ENCODE results near the gene FOXP4.
A peak's percentile ranks its signal among the peaks of the same experiment; 100 is the strongest.

FOXP4 gene

DNA sequence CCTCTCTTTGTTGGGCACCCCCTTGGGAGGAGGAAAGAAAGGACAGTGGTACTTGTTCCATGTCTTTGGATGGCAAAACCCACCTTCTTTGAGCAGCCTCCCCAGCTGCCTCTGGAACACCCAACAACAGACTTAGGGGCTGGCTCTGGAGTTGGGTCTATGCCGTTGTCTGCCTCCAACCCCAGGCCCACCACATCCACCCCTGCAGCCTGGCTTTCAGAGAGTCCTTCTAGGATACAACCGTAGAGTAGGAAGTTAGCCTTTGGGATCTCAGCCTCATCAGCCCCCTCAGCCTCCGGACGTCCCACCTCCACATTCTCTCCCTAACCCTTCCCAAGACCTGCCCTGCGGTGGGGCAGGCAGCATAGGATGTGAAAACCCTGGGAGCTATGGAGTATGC, 36.4 kb downstream of the FOXP4 start:
- no peak for DNase-seq

DNA sequence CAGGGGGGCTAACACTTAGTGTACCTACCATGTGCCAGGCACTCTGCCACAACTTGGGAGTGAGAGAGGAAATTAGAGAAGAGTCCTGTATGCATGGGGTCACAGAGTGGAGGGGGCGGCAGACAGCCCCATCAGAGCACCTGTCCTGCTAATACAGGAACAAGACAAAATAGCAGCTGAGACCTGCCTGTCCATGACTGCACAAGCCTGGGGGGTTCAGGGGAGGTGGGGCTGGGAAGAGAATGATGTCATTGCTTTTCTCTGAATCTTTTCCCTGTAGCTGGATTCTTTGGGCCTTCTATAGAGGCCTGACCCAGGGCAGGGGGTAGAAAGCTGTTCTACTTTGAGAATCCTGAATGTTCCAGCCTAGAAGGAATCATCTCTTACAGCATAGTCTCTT, 37.4 kb downstream of the FOXP4 start:
- DNase-seq = no peak

DNA sequence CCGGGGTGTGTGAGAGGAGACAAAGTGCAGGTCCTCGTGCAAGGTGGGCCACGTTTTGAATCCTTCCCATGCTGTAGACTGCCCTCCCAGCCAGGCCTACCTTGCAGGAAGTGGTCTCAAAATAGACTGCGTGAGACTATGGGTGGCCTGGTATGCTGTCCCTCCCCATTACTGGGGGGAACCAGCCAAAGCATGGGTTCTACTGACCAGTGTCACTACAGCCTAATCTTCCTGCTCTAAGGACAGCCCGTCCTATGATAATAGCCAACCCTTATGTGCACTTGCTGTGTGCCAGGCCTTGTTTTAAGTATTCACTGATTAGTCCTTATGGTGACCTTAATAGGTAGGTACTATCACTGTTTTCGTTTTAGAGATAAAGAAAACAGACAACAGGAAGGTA, 38.0 kb downstream of the FOXP4 start:
- DNase-seq = no peak

DNA sequence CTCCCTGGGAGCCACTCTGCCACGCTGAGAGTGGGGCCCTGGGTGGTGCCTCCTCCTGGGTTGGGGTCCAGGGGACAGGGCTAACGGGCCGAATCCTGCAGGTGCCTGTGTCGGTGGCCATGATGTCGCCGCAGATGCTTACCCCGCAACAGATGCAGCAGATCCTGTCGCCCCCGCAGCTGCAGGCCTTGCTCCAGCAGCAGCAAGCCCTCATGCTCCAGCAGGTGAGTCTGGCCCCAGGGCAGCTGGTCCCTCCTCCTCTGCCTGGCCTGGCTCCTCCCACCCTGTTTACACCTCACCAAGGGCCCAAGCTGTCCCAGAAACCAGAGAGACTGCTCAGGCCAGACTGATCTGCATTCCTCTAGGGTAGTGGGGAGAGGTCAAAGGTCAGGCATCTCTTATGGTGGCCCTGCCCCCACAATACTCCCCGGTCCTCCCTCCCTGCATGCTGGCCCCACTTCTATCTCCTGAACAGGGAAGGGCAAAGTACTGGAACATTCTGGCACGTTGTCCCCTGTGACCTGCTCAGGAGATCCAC, 38.6 kb downstream of the FOXP4 start:
- no peak for DNase-seq

DNA sequence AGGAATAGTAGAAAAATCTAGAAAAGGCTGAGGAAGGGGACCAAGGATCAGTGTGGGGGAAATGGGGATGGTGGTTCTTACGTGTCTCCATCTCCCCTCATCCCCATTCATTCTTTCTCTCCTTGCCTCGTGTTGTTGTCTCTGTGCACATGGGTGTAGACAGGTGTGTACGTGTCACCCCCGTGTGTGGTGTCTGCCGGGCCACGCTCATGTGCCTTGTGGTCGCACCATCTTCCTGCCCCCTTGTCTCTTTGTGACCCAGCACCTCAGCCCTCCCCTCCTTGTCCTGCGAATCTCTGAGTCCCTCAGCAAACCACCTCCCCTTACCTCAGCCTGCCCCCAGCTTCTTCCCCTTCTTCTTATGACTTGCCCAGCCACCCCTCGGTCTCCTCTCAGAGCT, 39.4 kb downstream of the FOXP4 start:
- no peak for DNase-seq

DNA sequence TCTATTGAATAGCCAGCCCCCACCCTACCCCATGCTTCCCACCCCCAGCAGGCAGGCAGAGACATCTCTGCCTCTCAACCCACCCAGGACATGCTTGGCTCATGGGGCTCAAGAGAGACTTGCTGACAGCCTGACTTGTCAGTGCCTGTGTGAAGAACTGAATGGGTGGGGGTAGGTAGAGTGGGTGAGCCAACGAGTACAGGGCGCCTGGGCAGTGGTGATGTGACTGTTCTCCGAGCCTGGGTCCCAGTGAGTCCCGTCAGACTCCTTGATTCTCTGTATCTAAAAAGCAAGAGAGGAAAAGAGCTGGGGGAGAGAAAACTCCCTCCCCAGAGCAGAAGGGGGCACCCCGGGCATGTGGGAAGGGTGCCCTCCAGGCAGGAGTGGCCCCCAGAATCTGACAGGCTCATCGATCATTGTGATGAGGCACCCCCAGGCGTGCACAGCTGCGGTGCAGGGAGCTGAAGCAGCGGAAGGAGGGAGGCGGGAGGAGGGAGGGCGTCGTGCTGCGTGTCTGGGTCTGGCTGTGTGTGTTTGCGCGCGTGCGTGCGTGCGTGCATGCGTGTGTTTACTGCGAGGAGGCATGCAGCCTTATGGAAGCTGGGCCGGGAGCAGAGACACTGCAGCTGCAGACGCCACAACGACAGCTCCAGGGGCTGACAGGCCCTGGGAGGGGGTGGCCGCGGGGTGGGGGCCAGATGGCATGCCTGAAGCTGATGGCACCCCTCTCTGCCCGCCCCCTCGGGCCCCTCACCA, 40.2 kb downstream of the FOXP4 start:
- peak in 34 of 51 donors; percentile 9 to 72 (median 35) for DNase-seq

DNA sequence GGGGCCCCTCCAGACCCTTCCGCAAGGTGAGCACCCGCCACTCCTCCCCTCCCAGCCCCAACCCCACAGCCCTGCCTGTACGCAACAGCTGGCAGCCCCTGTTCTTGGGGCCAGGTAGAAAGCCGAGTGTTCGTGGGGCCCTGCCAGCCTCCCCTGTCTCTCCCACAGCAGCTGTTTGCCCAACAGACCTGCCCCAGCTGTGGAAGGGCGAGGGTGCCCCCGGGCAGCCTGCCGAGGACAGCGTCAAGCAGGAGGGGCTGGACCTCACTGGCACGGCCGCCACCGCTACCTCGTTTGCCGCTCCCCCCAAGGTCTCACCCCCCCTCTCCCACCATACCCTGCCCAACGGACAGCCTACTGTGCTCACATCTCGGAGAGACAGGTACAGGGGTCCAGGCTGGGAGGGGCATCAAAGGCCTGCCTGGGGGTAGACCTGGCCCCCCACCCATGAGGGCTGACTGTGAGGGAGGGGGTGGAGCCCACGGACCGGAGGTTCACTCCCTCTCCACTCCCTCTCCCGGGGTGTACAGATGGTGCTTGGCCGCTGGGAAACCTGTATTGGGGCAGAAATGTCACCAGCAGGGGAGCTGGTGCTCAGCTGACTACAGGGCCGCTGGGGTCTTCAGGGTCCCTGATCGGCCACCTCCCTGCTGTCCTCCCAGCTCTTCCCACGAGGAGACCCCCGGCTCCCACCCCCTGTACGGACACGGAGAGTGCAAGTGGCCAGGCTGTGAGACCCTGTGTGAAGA, 41.1 kb downstream of the FOXP4 start:
- peak in 2 of 51 donors; percentile 47 to 56 for DNase-seq

DNA sequence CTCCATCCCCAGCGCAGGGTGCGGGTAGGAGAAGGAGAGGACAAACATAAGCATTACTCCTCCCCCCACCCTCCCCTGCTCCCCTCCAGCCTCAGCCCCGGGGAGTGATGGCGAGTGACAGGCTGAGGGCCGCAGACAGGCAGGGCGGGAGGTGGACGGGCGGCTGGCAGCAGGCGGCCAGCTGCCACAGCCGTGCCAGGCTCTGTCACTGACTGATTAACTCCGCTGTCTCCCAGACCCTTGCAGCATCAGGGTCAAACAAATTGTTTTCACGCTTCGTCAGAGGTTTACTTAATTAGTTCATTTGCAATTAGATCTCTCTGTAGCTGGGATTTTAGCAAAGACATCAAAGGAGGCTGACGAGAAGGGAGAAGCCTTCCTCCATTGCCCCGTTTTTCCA, 41.9 kb downstream of the FOXP4 start:
- peak in 9 of 51 donors; percentile 17 to 64 (median 27) for DNase-seq

DNA sequence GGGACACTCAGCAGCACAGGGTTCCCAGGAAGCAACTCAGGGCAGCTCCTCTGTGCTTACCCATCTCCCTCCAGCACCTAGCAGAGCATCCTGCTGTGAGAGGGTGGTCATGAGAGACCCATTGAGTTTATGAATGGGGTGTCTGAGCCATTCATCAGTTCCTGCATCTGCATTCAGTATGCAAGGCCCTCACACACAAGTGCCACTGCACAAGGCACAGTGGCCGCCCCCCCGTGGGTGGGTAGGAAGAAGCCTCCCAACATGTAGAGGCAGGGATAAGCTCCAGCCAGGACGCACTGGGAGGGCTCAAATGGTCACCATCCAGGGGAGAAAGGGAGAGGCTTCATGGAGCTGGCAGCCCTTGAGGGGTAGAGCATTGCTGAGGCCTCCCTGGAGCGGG, 43.0 kb downstream of the FOXP4 start:
- peak in 8 of 51 donors; percentile 8 to 22 (median 16) for DNase-seq

DNA sequence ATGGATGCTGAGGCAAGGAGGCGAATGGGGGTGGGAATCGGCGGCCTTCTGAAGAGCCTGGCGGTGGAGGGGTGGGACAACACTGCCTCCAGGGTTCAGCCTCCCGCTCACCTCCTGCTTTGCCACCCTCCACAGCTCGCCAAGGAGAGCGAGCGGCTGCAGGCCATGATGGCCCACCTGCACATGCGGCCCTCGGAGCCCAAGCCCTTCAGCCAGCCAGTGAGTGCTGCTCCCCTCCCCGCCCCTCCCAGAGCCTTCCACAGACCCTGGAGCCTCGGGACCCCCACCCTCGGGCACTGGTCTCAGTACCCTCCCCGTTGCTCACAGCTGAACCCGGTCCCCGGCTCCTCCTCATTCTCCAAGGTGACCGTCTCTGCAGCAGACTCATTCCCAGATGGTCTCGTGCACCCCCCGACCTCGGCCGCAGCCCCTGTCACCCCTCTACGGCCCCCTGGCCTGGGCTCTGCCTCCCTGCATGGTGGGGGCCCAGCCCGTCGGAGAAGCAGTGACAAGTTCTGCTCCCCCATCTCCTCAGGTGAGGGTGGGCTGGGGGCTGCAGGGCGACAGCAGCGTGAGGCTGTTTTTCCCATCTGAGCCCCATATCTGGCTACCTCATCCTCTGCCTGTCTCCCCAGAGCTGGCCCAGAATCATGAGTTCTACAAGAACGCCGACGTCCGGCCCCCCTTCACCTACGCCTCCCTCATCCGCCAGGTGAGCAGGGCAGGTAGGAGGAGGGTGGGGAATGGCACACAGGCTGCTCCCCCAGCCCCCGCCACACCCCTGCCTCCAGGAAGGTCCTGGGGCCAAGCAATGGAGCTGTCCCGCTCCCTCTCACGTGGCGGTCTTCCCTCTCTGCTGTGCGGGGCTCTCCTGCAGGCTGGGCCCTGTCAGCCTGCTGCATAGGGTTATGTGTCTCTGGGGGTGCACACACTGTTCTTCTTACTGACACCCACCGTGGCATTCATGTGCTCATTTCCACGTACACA, 43.7 kb downstream of the FOXP4 start:
- no peak for DNase-seq

DNA sequence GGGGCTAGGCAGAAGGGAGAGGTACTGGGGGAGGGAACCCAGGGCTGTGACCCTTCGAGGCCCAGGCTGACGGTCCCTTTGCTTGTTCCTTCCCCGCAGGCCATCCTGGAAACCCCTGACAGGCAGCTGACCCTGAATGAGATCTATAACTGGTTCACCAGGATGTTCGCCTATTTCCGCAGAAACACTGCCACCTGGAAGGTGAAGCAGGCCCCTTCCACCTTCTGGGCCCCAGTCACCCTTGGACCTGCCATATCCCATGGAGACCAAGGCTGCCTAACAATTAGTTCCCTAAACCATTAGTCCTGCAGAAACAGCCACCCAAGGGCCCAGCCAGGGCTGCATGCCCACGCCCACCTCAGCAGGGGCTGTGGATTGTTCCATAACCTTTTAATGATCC, 44.9 kb downstream of the FOXP4 start:
- no peak for DNase-seq

DNA sequence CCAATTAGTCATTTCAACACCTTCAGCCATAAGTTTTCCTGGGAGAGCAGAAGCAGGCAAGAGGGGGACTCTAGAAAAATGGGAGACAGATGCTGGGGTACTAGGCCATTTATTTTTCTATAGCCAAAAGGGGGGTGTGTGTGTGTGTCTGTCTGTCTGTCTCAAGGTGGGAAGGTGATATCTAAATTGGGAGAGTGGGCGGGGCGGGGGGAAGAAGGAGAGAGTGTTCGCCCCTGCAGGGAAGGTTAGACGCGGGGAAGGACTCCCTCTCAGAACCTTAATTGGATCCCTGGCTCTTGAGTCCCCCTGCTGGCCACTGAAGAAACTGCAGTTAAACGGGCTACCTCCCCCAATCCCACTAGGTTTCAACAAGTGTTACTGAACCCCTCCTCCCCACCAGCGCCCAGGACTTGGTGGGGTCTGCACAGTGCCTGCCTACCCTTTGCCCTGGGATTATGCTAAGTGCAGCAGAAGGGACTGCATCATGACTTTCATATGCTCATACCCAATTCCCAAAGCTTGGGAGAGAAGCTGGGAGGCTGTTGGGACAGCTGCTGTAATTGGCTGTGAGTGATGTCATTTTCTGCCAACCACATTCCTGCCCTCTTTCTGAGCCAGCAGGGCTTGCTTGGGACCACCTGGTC, 45.8 kb downstream of the FOXP4 start:
- peak in 48 of 51 donors; percentile 13 to 86 (median 52) for DNase-seq

DNA sequence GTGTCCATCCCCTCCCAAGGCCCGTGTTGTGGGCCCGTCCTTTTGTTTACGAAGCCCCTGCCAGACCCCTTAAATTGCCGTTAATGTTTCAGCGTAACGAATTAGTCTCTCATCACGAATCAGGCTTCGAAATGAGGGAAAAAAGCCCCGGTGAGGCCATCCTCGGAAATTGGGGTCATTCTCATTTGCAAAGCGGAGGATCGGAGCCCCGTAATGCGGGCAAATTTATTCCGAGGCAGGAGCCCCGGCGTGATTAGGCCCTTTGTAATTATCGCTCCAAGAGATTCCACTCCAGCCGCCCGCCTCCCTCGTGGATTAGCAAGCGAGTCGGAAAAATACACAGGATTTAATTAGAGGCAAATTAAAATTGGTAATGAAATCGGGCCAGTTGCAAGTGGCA, 47.2 kb downstream of the FOXP4 start:
- DNase-seq = no peak

DNA sequence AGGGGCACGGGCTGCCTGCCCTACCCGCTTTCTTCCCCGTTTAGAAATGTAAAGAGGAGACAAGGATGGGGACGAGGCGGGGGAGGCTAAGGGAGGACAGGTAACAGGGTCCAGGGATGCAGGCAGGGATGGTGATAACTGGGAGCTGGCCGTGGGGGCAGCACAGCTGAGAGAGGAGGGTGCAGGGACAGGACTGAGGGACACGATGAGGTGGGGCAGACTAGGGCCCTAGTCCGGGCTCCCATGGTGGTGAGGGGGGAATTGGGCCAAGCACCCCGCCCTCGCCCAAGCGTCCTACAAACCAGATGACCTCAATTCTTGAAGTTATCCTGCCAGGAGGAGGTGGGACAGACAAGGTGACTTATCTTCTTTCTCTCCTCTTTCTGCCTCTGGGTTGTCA, 47.7 kb downstream of the FOXP4 start:
- no peak for DNase-seq

DNA sequence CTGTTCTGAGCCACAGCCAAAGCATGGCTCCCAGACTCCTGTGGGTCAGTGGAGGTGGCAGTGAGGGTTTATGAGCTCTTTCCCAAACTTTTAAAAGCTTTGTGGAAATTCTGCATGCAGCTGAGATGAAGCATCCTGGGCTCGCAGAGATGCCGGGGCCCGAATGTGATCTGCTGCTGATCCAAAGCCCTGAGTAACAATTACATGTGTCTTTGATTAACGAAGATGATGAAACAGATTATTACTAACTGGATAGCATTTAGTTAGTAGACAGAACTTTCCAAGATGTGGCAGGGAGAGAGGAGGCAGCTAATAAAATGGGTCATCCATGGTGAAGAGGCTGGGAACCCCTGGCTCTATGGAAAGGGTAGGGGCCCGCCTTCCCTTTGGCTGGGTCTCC, 48.1 kb downstream of the FOXP4 start:
- no peak for DNase-seq

DNA sequence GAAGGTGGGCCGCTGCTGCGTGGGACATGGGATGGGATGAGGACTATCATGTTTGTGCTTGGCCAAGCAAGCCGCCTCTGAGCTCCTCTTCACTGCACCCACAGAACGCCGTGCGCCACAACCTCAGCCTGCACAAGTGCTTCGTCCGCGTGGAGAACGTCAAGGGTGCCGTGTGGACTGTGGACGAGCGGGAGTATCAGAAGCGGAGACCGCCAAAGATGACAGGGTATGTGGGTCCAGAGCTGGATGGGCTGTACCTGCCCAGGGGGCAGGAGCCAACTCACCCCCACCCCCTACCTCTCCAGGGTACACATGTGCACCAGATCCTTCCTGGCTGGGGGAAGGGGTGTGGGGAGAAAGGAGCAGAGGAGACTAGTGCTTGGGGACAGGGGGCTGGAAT, 48.6 kb downstream of the FOXP4 start:
- DNase-seq = no peak

DNA sequence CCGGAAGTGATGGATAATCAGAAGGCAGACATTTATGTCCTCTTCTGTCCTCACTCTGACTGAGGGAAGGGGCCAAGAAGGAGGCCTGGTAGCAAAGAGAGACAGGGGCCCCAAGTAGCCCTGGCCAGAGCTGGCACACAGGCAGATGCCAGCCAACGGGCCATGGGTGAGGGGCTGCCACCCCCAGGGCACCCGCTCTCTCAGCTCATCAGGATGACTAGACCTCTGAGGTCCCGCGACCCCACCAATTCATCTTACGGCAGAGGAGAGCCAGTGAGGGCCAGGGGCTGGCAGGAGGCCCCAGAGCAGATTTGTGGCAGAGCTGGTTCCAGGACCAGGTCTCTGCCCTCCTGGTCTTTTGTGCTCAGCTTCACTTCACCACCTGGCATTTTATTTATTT, 49.0 kb downstream of the FOXP4 start:
- DNase-seq = no peak

DNA sequence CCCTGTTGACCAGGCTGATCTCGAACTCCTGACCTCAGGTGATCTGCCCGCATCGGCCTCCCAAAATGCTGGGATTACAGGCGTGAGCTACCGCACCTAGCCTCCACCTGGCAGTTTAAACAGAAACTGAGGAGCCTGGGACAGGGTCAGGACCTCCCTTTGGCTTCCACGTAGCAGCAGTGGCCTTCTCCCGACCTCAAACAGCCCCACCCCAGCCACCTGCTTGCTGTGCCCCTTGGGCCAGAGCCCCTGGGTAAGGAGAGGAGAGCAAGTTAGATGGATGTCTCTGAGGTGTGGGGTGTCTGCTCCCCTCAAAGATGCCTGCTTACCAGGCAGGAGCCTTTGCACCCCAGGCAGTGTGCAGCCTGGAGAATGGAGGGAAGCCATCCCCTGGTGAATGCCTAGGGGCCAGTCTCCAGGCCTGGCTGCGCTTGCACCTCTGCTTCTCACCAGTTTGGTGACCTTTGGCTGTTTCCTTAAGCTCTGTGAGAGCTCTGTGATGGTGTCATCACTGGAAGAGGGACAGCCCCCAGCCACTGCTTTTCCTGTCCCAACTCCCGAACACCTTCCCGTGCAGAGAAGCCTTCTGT, 50.0 kb downstream of the FOXP4 start:
- DNase-seq = no peak

DNA sequence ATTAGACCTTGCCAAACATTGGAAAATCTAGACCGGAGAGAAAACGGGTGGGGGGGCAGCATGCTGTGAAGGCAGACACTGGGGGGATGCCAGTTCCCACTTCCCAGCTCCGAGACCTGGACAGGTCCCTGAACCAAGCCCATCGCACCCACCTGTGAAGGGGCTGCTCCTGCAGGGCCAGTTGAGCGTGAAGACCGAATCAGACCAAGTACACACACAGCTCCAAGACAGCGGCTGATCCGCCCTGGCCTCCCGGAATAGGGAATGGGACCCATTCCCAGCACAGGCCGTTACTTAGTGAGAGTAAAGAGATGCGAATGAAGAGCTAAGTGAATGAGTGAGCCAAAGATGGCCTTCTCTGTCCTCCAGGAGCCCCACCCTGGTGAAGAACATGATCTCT, 50.6 kb downstream of the FOXP4 start:
- DNase-seq = no peak

DNA sequence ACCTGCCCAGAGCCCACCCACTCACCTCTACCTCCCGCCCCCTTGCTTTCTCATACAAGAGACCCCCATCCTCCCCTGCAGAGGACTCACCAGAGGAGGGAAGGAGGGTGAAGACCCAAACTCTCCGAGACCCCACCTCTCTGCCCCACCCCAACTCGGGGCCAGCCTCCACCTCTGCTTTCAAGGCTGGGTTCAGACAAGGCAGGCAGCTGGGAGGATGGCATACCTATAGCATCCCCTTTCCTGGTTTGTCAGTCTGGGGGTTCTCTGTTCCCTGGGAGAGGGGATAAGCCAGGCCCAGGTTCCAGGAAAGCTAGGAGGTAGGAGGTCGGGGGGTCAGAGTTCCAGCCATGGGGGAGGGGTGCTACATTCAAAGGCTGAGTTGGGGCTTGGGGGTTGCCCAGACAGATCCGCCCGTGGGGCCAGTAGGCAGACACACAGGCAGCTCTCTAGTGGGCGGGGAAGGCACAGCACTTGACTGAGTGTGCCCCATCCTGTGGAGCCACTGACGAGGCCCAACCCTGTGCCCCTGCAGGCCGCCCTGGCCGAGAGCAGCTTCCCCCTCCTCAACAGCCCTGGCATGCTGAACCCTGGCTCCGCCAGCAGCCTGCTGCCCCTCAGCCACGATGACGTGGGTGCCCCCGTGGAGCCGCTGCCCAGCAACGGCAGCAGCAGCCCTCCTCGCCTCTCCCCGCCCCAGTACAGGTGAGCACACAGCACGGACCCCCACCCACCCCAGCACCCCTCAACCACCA, 51.2 kb downstream of the FOXP4 start:
- DNase-seq = no peak

All from hypothalamus (tissue), 51 donors.